HCT116 (cell line): ENCODE results near the gene MDM4. TPM values are rescaled to one million over a fixed set of nuclear protein-coding genes. Genes with fewer than 3 reads are reported as not detected.

Source experiments
- ATAC-seq: fragments of 200-7000 bp; cut with Tn5 transposase; 2 replicates; pipeline ENCODE4 v1.9.1; 2020; ENCODE audit warnings: mild to moderate bottlenecking, moderate library complexity
- BruUV-seq: library from RNA; stranded (reverse); fragments of 400-500 nt; replicated peaks from 2 replicates; lab custom pipeline; 2021; lab: Mats Ljungman, UMichigan
- CTCF ChIA-PET: fragments of 300-600 bp; sonication (Branson Sonifier 250); formaldehyde crosslinking; loops from one replicate; lab custom pipeline; 2021; ENCODE audit warnings: antibody characterized with exemption; lab: Charles Lee
- POLR2A ChIA-PET: fragments of 300-600, 350-600 bp; sonication (Branson Sonifier 250); formaldehyde crosslinking; loops from one replicate; lab custom pipeline; 2021; ENCODE audit warnings: antibody characterized with exemption; lab: Charles Lee
- RAD21 ChIA-PET, 2 experiments: fragments of 300-600 bp; sonication (Branson Sonifier 250); formaldehyde crosslinking; loops; one replicate each; lab custom pipeline; 2023; ENCODE audit warnings: low total read pairs in 2 of 2; ENCODE audit not compliant: uncharacterized antibody in 2 of 2, unreplicated experiment in 2 of 2, low non-redundant PET in 1 of 2; lab: Charles Lee
- DNase-seq: peaks from one replicate; pipeline ENCODE4 v3.0.0-alpha.2; 2010; ENCODE audit warnings: low read depth, low spot score
- H2AFZ ChIP-seq: fragments of 200-600 bp; shearing (Covaris generic), sonication (generic); 2 replicates; pipeline ENCODE4 v1.6.1; 2017; ENCODE audit warnings: low read depth, mixed run types, mixed read lengths, antibody characterized with exemption, low read length; ENCODE audit not compliant: poor library complexity, severe bottlenecking
- H3K27ac ChIP-seq: 2 replicates; pipeline ENCODE4 v1.5.1; 2012; ENCODE audit warnings: low read depth, low read length
- H3K27me3 ChIP-seq: fragments of 200-600 bp; sonication (generic); 2 replicates; pipeline ENCODE4 v1.6.1; 2016; ENCODE audit warnings: mixed run types, low read length, mixed read lengths; ENCODE audit not compliant: insufficient read depth
- H3K36me3 ChIP-seq, 2 experiments: fragments of 200-500 bp in 1 of 2; fragments of 200-600 bp in 1 of 2; sonication (Bioruptor generic) in 1 of 2; sonication (generic) in 1 of 2; 2 replicates each; pipeline versions ENCODE4 v1.5.1 to v1.6.1; 2014 to 2016; ENCODE audit warnings: low read length in 2 of 2, inconsistent platforms in 1 of 2, mixed read lengths in 1 of 2, mixed run types in 1 of 2; ENCODE audit not compliant: insufficient read depth in 2 of 2, control insufficient read depth in 1 of 2
- H3K4me1 ChIP-seq, 2 experiments: fragments of 200-600 bp in 1 of 2; sonication (generic) in 1 of 2; 2 replicates each; pipeline versions ENCODE4 v1.5.1 to v1.6.1; 2012 to 2017; ENCODE audit warnings: low read length in 2 of 2, inconsistent platforms in 1 of 2, mild to moderate bottlenecking in 1 of 2, mixed read lengths in 1 of 2, mixed run types in 1 of 2, moderate library complexity in 1 of 2; ENCODE audit not compliant: insufficient read depth in 2 of 2, control insufficient read depth in 1 of 2
- H3K4me2 ChIP-seq: fragments of 200-600 bp; sonication (generic); 2 replicates; pipeline ENCODE4 v1.6.1; 2017; ENCODE audit warnings: mixed run types, low read length, mixed read lengths
- H3K4me3 ChIP-seq, 2 experiments: fragments of 200-600 bp in 1 of 2; sonication (generic) in 1 of 2; replicated peaks in 1 of 2; 2 replicates each; pipeline ENCODE4 v1.5.1; 2011 to 2016; ENCODE audit warnings: low read length in 2 of 2, control low read depth in 1 of 2, low read depth in 1 of 2, mild to moderate bottlenecking in 1 of 2, mixed read lengths in 1 of 2, mixed run types in 1 of 2
- H3K79me2 ChIP-seq: fragments of 200-600 bp; sonication (generic); 2 replicates; pipeline ENCODE4 v1.6.1; 2017; ENCODE audit warnings: mild to moderate bottlenecking, mixed run types, low read length, moderate library complexity, mixed read lengths; ENCODE audit not compliant: insufficient read depth
- H3K9ac ChIP-seq: fragments of 200-600 bp; sonication (generic); 2 replicates; pipeline ENCODE4 v1.6.1; 2016; ENCODE audit warnings: low read length, mixed read lengths
- H3K9me2 ChIP-seq: fragments of 200-600 bp; sonication (generic), shearing (Covaris generic); 2 replicates; pipeline ENCODE4 v1.6.1; 2017; ENCODE audit warnings: mixed run types, mild to moderate bottlenecking, moderate library complexity; ENCODE audit not compliant: insufficient read depth
- H3K9me3 ChIP-seq, 2 experiments: fragments of 200-500 bp in 1 of 2; fragments of 200-600 bp in 1 of 2; sonication (Bioruptor generic) in 1 of 2; sonication (generic) in 1 of 2; 2 replicates each; pipeline ENCODE4 v1.6.1; 2014 to 2017; ENCODE audit warnings: low read length in 2 of 2, mixed read lengths in 2 of 2, inconsistent platforms in 1 of 2, low read depth in 1 of 2, mild to moderate bottlenecking in 1 of 2, mixed run types in 1 of 2, moderate library complexity in 1 of 2; ENCODE audit not compliant: control insufficient read depth in 1 of 2, insufficient read depth in 1 of 2
- H4K20me1 ChIP-seq: fragments of 200-600 bp; sonication (generic), shearing (Covaris generic); 2 replicates; pipeline ENCODE4 v1.6.1; 2017; ENCODE audit warnings: mixed run types, mild to moderate bottlenecking, moderate library complexity; ENCODE audit not compliant: insufficient read depth
- CBX3 ChIP-seq: IDR thresholded peaks from 2 replicates; pipeline ENCODE4 v1.6.1; 2012; ENCODE audit warnings: low read depth
- CTCF ChIP-seq, 3 experiments: fragments of 200-600 bp in 1 of 3; sonication (generic) in 1 of 3; IDR thresholded peaks in 2 of 3; conservative IDR thresholded peaks in 1 of 3; 2 replicates each; pipeline ENCODE4 v1.5.1; 2012 to 2017; ENCODE audit warnings: low read depth in 2 of 3, low read length in 2 of 3, antibody characterized with exemption in 1 of 3, borderline replicate concordance in 1 of 3, control low read depth in 1 of 3, mild to moderate bottlenecking in 1 of 3, mixed read lengths in 1 of 3, mixed run types in 1 of 3, moderate library complexity in 1 of 3; ENCODE audit not compliant: insufficient read depth in 1 of 3
- EGR1 ChIP-seq: IDR thresholded peaks from 2 replicates; pipeline ENCODE4 v1.6.1; 2012; ENCODE audit warnings: low read depth
- ELF1 ChIP-seq: IDR thresholded peaks from 2 replicates; pipeline ENCODE4 v1.6.1; 2012; ENCODE audit warnings: low read depth, borderline replicate concordance
- JUND ChIP-seq: IDR thresholded peaks from 2 replicates; pipeline ENCODE4 v1.6.1; 2012
- MAX ChIP-seq: IDR thresholded peaks from 2 replicates; pipeline ENCODE4 v1.6.1; 2012
- POLR2AphosphoS5 ChIP-seq: IDR thresholded peaks from 2 replicates; pipeline ENCODE4 v1.6.1; 2011; ENCODE audit warnings: mild to moderate bottlenecking, low read depth, low read length, moderate library complexity
- TCF7L2 ChIP-seq: IDR thresholded peaks from 2 replicates; pipeline ENCODE4 v1.7.0; 2011; ENCODE audit warnings: borderline replicate concordance, inconsistent platforms; ENCODE audit not compliant: insufficient read depth, insufficient read length; ENCODE audit errors: extremely low read depth
- YY1 ChIP-seq: IDR thresholded peaks from 2 replicates; pipeline ENCODE4 v1.6.1; 2011; ENCODE audit warnings: low read length, low read depth, moderate library complexity, mild to moderate bottlenecking; ENCODE audit not compliant: insufficient replicate concordance; ENCODE audit errors: extremely low read depth
- ZNF274 ChIP-seq: fragments of 200-500 bp; sonication (Bioruptor generic); IDR thresholded peaks from 2 replicates; pipeline ENCODE4 v1.6.1; 2014; ENCODE audit warnings: mild to moderate bottlenecking, low read depth, low read length, inconsistent platforms
- intact Hi-C: fragments of 100-400 bp; cut with micrococcal nuclease; formaldehyde crosslinking; loops from 2 replicates; pipeline ENCODE4 v1.10.0; 2022
- total RNA-seq: library from RNA; stranded (reverse); gene quantifications from one replicate; pipeline ENCODE4 v1.2.1, GENCODE V29; 2021; ENCODE audit not compliant: unreplicated experiment

Gene MDM4
- total RNA-seq, 1 experiment from 2014 or later = 79.5 TPM

GRCh38 chr1:204506969-204507316 lies 9.3 kb upstream of the MDM4 start (continued):
- TF ChIP-seq EGR1 (no peak), YY1 (no peak)

GRCh38 chr1:204507317-204508105 lies 8.7 kb upstream of the MDM4 start:
- Histone ChIP-seq H3K27me3 (no peaks in the 10 kb centered on the region), H3K27ac (peak overlapping the region; percentile 60), H3K79me2 (no peaks in the 10 kb centered on the region), H3K9me3 (no peaks in the 10 kb centered on the region), H3K4me2 (peak overlapping the region; percentile 76), H3K9me2 (no peaks in the 10 kb centered on the region), H4K20me1 (no peaks in the 10 kb centered on the region), H3K9ac (peak overlapping the region; percentile 30), H3K36me3 (no peaks in the 10 kb centered on the region), H3K4me1 (peaks cover 30 to 47% of the 10 kb centered on the region in 2 experiments), H2AFZ (peak overlapping the region; percentile 98), H3K4me3 (peak overlapping the region; percentile 8 to 38; a peak in 3 of 4 replicates)
- intact Hi-C loops = loop anchor here (1.0 kb wide), 1 partner anchor 9 kb away; the partner anchor contains the start of gene MDM4
- ChIA-PET CTCF (interaction anchor here (3.8 kb wide), 1 partner anchor 300 kb away, joined by 38 read pairs; no protein-coding TSS in a partner anchor), POLR2A (interaction anchor here (3.0 to 3.5 kb wide), 2 partner anchors 8 to 14 kb away, joined by 14 to 63 read pairs; partner anchors contain the start of genes MDM4 and PIK3C2B), RAD21 (interaction anchor here in 1 of 2 experiments (1.2 kb wide), 1 partner anchor 8 kb away, joined by 4 read pairs; the partner anchor contains the start of gene MDM4)
- TSS peak; percentile 92 for BruUV-seq
- TF ChIP-seq JUND (no peak), POLR2AphosphoS5 (no peak), TCF7L2 (peak; percentile 16), CBX3 (no peak; the same call in 1 of the 2 replicates), CTCF (IDR thresholded peaks at IDR 0.05 in 2 of 3, conservative IDR thresholded peaks at IDR 0.05 in 1 of 3; ENCODE audit: borderline replicate concordance in 1 of 3, insufficient read depth in 1 of 3, low read depth in 2 of 3, low read length in 2 of 3) (no peak), ZNF274 (no peak), MAX (no peak), ELF1 (no peak)
- no peak for DNase-seq
- no peak for ATAC-seq
